Glomerular visceral epithelial cell (primary cell): ENCODE measurements around the gene MTR.

Experiments
- DNase-seq: peaks from one replicate; pipeline ENCODE4 v3.0.0-alpha.2; 2016; ENCODE audit errors: extremely low spot score

The MTR gene

DNA sequence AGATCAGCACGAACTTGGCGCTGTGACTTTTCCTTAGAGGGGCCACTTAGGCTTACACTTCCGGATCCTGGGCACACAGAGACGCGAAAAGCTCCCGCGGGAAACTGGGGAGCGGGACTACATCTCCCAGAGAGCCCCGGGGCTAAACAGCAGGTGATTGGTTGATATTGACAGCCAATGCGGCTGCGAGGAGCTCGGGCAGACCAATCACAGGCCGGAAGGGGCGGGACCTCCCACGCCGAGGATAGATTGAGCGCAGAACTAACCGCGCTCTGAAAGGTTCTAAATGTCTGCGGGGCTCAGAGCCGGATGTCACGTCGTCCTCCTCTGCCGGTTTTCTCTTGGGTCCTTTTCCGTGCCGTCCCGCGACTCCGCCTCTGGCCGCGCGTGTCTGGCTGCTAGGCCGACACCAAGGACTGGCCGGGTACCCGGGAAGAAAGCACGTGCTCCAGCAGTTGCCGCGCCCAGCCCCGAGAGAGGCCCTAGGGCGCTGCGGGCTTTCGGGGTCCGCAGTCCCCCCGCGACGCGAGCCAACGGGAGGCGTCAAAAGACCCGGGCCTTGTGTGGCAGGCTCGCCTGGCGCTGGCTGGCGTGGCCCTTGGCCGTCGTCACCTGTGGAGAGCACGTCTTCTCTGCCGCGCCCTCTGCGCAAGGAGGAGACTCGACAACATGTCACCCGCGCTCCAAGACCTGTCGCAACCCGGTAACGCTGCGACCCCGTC is at the start of gene MTR:
MTR (plus strand) TSS at position 258 of the 722 bp plus-strand sequence; CDS start at position 670, 412 bp downstream.
- peak; percentile 99 for DNase-seq

DNA sequence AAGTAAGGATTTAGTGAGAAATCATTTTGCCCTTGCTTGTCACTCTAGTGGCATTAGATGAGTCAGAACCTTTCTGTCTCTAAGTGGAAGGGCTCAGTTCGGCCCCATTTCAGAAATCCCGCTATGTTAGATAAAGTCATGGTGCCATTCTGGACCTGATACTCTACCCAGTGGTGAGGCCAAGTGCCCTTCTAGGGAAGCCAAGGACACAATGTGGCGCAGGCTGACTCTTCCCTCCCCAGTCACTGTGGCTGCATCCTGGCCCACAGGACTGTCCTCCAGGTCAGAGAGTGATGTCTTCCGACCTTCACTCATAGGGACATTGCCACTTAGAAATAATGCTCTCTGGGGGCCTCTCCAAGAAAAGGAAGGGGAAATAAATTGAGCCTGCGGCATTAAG is 48.3 kb upstream of the MTR start:
- DNase-seq = no peak

- no peak for DNase-seq
Measured at GRCh38 chr1:236747311-236747985, 47.6 kb upstream of the MTR start.

GRCh38 chr1:236748268-236748870 is 46.7 kb upstream of the MTR start:
- DNase-seq = no peak

DNA sequence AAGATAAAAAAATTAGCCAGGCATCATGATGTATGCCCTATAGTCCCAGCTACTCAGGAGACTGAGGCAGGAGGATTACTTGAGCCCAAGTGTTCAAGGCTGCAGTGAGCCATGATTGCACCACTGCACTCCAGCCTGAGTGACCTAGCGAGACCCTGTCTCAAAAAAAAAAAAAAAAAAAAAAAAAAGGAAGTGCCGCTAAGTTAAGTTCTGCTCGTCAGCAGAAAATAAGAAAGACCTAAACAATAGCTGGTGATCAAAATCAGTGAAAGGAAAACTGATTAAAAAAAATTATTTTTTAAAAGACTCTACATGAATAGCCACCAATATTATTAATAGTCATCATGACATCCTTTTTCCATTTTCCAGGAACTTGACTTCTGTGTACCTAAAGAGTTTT is 44.2 kb upstream of the MTR start:
- no peak for DNase-seq

DNA sequence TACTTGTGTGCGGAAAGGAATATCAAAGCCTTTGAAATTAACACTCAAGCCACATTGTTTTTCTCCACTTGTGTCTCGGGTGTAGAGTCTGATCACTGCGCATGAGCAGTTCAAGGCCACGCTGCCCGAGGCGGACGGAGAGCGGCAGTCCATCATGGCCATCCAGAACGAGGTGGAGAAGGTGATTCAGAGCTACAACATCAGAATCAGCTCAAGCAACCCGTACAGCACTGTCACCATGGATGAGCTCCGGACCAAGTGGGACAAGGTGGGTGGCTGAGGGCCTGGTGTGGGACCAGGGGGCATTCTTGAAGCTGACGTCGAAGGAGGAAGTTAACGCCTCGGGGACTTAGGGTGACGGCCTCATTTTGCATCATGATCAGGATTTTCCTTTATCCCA is 43.7 kb upstream of the MTR start:
- no peak for DNase-seq

DNA sequence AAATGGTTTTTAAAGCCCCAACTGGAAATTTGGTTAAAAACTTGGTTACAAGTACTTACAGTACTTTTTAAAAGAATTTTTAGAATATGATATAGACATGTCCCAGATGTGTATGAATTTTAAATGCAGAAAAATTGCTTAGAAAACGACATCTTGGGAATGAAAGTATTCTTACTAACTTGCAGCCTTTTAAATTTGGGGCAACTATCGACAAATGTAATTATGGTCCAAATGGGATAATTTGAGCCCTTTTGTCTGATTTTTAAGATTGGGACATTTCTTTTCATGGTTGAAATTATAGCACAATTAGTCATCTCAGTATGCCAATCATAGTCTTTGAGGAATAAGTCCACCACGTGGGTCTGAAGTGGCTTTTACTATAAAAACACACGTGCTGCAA is 43.2 kb upstream of the MTR start:
- no peak for DNase-seq

DNA sequence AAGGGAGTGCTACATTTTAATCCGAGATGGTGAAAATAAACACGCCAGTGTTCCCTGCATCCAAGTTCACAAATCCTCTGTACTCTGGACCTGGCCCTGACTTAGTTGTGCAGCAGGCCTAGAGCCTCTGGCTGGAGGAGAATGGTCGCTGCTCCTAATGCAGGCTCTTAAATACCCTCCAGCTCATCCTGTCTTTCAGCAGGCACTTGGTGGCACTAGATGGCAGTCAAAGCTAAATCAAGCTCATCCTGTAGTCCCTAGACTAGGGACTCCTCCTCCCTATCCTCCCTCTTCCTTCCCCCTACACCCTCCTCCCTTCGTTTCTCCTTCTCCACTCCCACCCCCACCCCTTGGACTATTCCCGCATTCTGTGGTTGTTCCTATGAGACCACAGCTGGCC is 41.6 kb upstream of the MTR start:
- peak; percentile 25 for DNase-seq

DNA sequence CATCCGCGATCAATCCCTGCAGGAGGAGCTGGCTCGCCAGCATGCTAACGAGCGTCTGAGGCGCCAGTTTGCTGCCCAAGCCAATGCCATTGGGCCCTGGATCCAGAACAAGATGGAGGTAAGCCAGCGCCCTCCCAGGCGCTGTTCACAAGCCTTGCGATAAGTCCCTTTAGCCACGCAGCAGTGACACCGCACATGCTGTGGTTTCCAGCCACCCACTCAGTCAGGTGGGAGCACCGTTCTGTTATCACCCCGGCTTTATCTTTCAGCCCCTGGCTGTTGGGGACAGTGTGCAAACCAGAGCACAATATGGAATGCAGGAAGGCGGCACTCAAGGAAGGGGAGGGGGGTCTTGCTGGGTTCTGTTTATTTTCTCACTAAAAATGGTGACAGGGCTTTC is 41.1 kb upstream of the MTR start:
- DNase-seq = no peak

GRCh38 chr1:236754525-236755210 is 40.4 kb upstream of the MTR start:
- DNase-seq = no peak

GRCh38 chr1:236757640-236758039 is 37.5 kb upstream of the MTR start:
- no peak for DNase-seq

GRCh38 chr1:236759252-236759859 is 35.7 kb upstream of the MTR start:
- peak; percentile 36 for DNase-seq

- no peak for DNase-seq
Measured at GRCh38 chr1:236760480-236760879, 34.6 kb upstream of the MTR start.

DNA sequence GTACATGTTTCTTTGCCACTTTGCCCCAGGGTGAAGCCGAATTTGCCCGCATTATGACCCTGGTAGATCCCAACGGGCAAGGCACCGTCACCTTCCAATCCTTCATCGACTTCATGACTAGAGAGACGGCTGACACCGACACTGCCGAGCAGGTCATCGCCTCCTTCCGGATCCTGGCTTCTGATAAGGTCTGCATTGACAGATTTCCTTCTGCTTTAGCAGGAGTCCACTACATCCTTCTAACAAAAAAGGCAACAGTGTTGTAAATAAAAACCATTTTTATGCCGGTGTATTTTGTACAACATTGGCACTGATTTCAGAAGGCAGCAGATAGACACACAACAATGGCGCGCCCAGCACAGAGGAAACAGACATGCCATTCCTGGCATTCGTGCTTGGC is 34.1 kb upstream of the MTR start:
- DNase-seq = no peak

DNA sequence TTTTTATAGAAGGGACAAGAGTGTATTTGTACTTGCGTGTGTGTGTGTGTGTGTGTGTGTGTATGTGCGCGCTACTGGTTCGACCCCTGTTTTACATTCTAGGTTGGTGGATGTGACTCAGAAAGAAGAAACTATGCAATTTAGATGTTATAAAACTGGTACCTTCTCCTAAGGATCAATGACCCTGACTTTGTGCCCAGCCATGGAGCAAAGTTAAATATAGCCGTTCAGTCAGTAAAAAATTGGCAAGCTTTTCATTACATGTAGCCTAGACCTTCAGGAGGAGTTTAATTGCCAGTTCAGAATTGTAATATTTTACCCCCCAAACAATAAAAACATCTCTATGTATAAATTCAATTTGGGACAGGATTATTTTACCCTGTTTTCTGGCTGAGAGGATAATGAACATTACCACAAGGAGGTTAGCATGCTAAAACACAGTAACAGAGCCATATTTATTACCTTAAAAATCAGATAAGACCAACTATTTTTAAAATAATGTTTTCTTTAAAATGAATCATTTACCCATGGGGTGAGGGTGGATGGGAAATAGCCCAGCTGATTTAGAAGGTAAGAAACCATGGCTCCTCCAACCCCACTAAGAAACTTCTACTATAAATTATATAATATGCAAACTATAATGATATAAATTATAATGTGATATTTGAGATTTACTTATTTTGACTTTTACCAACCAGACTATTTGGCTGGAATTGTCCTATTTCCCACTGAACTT is 33.5 kb upstream of the MTR start:
- no peak for DNase-seq

DNA sequence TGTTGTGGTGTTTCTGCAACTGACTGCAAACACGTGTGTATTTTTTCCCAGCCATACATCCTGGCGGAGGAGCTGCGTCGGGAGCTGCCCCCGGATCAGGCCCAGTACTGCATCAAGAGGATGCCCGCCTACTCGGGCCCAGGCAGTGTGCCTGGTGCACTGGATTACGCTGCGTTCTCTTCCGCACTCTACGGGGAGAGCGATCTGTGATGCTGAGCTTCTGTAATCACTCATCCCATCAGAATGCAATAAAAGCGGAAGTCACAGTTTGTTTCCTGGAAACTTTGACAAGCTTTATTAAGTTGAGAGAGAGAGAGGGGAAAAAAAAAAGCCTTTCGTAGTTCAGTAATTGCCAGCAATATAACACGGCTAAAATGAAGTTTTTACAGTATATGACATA is 32.7 kb upstream of the MTR start:
- no peak for DNase-seq

DNA sequence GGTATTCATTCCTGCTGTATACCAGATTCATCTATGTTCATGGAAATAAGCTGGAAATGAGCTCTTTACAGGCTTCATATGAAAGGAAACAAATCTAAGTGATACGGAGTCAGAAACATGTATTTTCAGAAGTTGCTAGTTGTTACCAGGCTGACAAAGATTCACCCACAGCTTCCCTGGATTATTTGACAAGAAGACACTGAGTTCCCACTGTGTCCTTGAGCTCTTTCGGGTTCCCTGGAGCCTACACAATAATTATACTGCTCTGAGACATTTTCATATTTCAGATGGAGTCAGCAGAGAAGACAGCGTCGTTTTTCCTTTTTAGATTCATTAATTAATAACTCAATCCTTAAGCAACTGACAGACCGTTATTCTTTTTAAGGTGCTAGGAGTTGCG is 29.3 kb upstream of the MTR start:
- no peak for DNase-seq

DNA sequence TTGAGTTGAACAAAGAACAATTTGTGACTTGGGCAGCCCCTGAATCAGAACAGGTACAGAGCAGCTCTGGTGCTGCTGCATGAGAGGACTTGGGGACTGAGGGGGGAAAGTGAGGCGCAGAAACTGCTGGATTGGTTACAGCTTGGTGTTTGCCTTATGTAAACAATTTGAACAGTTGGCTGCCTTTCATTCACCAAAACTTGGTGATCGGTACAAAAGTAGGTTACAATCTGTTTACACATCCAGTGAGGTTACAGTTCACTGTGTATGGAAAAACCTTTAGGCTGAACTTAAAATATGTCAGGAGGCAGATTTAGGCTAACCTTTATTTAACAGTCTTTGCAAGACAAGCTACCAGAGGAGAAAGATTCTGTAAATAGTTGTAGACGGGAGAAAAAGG is 28.6 kb upstream of the MTR start:
- no peak for DNase-seq

- DNase-seq = no peak
Measured at GRCh38 chr1:236767276-236767675, 27.8 kb upstream of the MTR start.

DNA sequence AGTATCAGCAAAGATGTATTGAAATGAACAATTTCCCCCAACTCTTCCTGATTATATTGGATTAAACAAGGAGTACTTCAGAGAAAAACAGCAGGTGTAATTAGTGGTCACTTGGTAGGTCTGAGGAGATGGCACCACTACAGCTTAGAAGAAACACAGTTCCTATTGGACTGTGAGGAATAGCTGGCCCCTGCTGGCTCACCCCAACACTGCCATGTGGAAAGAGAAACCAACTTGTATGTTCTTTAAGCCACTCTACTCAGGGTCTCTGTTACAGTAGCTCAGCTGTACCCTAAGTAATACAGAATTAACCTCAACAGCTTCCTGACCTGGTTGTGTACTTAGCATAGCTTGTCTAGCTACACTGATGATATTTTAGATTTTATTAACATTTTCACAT is 26.5 kb upstream of the MTR start:
- no peak for DNase-seq

- DNase-seq = no peak
Measured at GRCh38 chr1:236773919-236774318, 21.2 kb upstream of the MTR start.

DNA sequence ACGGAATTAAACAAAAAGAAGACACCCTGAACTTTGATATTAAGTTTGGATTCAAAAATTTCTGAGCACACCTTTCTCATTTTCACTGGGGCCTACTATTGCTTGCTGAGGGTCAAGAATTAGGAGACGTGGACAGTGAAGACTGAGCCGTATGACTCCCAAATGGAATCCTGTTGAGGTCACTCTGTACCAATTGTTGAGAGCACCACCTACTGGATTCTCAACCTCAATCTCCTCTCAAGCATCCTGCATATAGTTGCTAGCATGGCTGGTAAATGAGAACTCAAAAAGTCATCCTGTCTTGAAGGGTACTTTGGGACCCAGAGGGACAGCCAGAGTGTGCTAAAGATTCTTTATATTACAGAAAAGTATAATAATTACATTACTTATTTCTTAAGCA is 20.2 kb upstream of the MTR start:
- DNase-seq = no peak
